Ovary (tissue), 9 donors: ENCODE results near the gene CABP4. TPM values are rescaled to one million over a fixed set of nuclear protein-coding genes. Genes with fewer than 3 reads are reported as not detected.

Experiments
- DNase-seq, 5 donors: peaks; one replicate each; pipeline ENCODE4 v3.0.0-alpha.2; 2019 to 2020
- H3K27ac ChIP-seq, 2 donors: fragments of 200-600 bp; one replicate each; pipeline versions ENCODE4 v1.5.1 to v1.8.0; 2019 to 2022
- H3K27me3 ChIP-seq: fragments of 200-600 bp; one replicate; pipeline ENCODE4 v1.8.0; 2022
- H3K36me3 ChIP-seq: fragments of 200-600 bp; sonication (generic); one replicate; pipeline ENCODE4 v1.5.1; 2019
- H3K4me1 ChIP-seq: one replicate; pipeline ENCODE4 v1.8.1; 2013; ENCODE audit warnings: mild to moderate bottlenecking, moderate library complexity; ENCODE audit not compliant: insufficient read depth
- H3K4me3 ChIP-seq: fragments of 200-600 bp; sonication (generic); one replicate; pipeline ENCODE4 v1.5.1; 2017
- H3K9me3 ChIP-seq, 2 donors: fragments of 200-600 bp in 1 of 2; sonication (generic) in 1 of 2; one replicate each; pipeline versions ENCODE4 v1.5.1 to v1.8.1; 2013 to 2019; ENCODE audit warnings: mild to moderate bottlenecking in 1 of 2, moderate library complexity in 1 of 2
- CTCF ChIP-seq, 3 donors: fragments of 450-650 bp in 2 of 3; fragments of 200-600 bp in 1 of 3; IDR thresholded peaks; one replicate each; pipeline versions ENCODE4 v1.5.1 to v1.8.0; 2016 to 2022; ENCODE audit warnings: antibody characterized with exemption in 3 of 3, mild to moderate bottlenecking in 1 of 3
- EP300 ChIP-seq: sonication (generic); formaldehyde crosslinking; IDR thresholded peaks from one replicate; pipeline ENCODE4 v1.6.1; 2017; ENCODE audit warnings: antibody characterized with exemption
- POLR2A ChIP-seq: fragments of 450-650 bp; IDR thresholded peaks from one replicate; pipeline ENCODE4 v1.6.1; 2017; ENCODE audit warnings: antibody characterized with exemption, mild to moderate bottlenecking, moderate library complexity
- WGBS, 3 donors: extraction: QIAGEN DNeasy Blood & Tissue Kit in 1 of 3; methylation state at CpG; one replicate each; pipeline versions ENCODE4 v1.1.5 to v1.1.7; 2013 to 2017; 5-methylcytosine and 5-hydroxymethylcytosine counted together
- intact Hi-C, 4 donors: fragments of 100-400 bp; cut with DNase I; formaldehyde crosslinking; loops; one replicate each; pipeline versions ENCODE4 v1.11.0 to v1.15.1; 2022 to 2023
- microRNA-seq, 3 donors: library from miRNA; unstranded; fragments of <30 nt; microRNA quantifications; one replicate each; pipeline versions ENCODE4 to v1.2.0, GENCODE V29; 2019 to 2020
- polyA plus RNA-seq, 2 donors: library from polyadenylated mRNA; stranded (reverse); fragments of 200-250 nt in 1 of 2; fragments of 350-450 nt in 1 of 2; fragmentation: Illumina TruSeq in 1 of 2; extraction: RNeasy Lipid Tissue Mini Kit (QIAGEN cat#74804) in 1 of 2; gene quantifications; one replicate each; pipeline ENCODE4 v1.2.3, GENCODE V29; 2013 to 2014
- small RNA-seq: library from RNA; depleted of rRNA; stranded (forward); fragments of <200 nt; gene quantifications from one replicate; pipeline ENCODE3, GENCODE V24; 2016
- total RNA-seq, 7 donors: library from RNA; depleted of rRNA in 2 of 7; stranded (reverse); fragments of >200 nt in 2 of 7; fragmentation: NEBNext Ultra II Directional in 3 of 7; extraction: Animal tissue kit (Norgen Biotek cat#: 25700) in 3 of 7; gene quantifications; one replicate each; pipeline versions ENCODE4 v1.1.0 to v1.2.4, GENCODE V29; 2016 to 2023
- donor health status: DM: no; HTN: no; CAD: no; lungs with moderate emphysema.
- donor health status: DM: no; HTN: no; CAD: no.
- donor health status: Bipolar disorder and iron deficiency.
- donor health status: DM: yes; HTN: yes; CAD: no.
- donor health status: DM: no; HTN: no; CAD: no.
- donor health status: DM: yes; HTN: yes; CAD: no.

Gene CABP4
- total and polyA plus RNA-seq, 9 donors: 0.13 to 2.1 (median 1.0) TPM; not detected in 1

GRCh38 chr11:67510023-67510345, 54.8 kb downstream of the CABP4 start:
- 32 to 41% (median 35%) methylated on average over 3 of the region's 3 CpGs for WGBS, 3 donors
- TF ChIP-seq CTCF (IDR thresholded peaks at IDR 0.05): no peak
- TF ChIP-seq EP300: no peak
- no peak for TF ChIP-seq POLR2A

More at GRCh38 chr11:67510023-67510345, 54.8 kb downstream of the CABP4 start:
- Histone ChIP-seq H3K27ac (no peak overlapping the region), H3K36me3 (no peaks in the 10 kb centered on the region), H3K9me3 (no peaks in the 10 kb centered on the region), H3K4me3 (no peak overlapping the region), H3K4me1 (peaks cover 8% of the 10 kb centered on the region), H3K27me3 (no peaks in the 10 kb centered on the region)
- DNase-seq: no peak
- intact Hi-C loops: no loop called here

Small RNAs within 50 kb of the gene (microRNA-seq; reads per million reads assigned to microRNA genes)
- 0 to 1.4 (median 0.38) reads per million in 3 donors for gene MIR6752

Small RNAs within 50 kb of the gene (small RNA-seq; reads per million reads assigned to genes)
- 0.15 reads per million for gene MIR6752

Other genes with a start within 250 kb of the CABP4 start
- gene GRK2, start 188.9 kb upstream of the CABP4 start, total RNA-seq: 10 to 100 TPM; 24.8 to 58.1 (median 49.0) TPM
- 10 to 100 TPM; 21.5 to 39.3 TPM for gene GRK2, start 188.9 kb upstream of the CABP4 start, polyA plus RNA-seq
- gene ANKRD13D, start 166.1 kb upstream of the CABP4 start, total RNA-seq: 10 to 100 TPM; 35.6 to 60.9 (median 44.6) TPM
- gene ANKRD13D, start 166.1 kb upstream of the CABP4 start, polyA plus RNA-seq: 10 to 100 TPM in 1 of 2 donors, 1 to 10 TPM in 1; 5.6 to 29.3 TPM
- gene SSH3, start 151.8 kb upstream of the CABP4 start, total RNA-seq: 10 to 100 TPM; 37.9 to 69.9 (median 52.1) TPM
- 10 to 100 TPM; 18.1 to 32.1 TPM for gene SSH3, start 151.8 kb upstream of the CABP4 start, polyA plus RNA-seq
- gene POLD4, start 101.8 kb upstream of the CABP4 start, total RNA-seq: 10 to 100 TPM; 22.6 to 57.7 (median 47.2) TPM
- 10 to 100 TPM; 12.5 to 87.8 TPM for gene POLD4, start 101.8 kb upstream of the CABP4 start, polyA plus RNA-seq
- 10 to 100 TPM in 1 of 7 donors, 1 to 10 TPM in 6; 3.4 to 22.9 (median 5.0) TPM for gene CLCF1, start 81.8 kb upstream of the CABP4 start, total RNA-seq
- 1 to 10 TPM; 2.5 to 9.6 TPM for gene CLCF1, start 81.8 kb upstream of the CABP4 start, polyA plus RNA-seq
- 10 to 100 TPM; 13.9 to 51.7 (median 23.5) TPM for gene RAD9A, start 63.4 kb upstream of the CABP4 start, total RNA-seq
- gene RAD9A, start 63.4 kb upstream of the CABP4 start, polyA plus RNA-seq: 10 to 100 TPM in 1 of 2 donors, 1 to 10 TPM in 1; 3.1 to 20.3 TPM
- 10 to 100 TPM; 32.2 to 86.9 (median 55.5) TPM for gene PPP1CA, start 53.5 kb upstream of the CABP4 start, total RNA-seq
- gene PPP1CA, start 53.5 kb upstream of the CABP4 start, polyA plus RNA-seq: 10 to 100 TPM; 43.7 to 54.9 TPM
- 1 to 10 TPM in 3 of 7 donors, under 1 TPM in 4; 0.15 to 2.0 (median 1.00) TPM for gene TBC1D10C, start 51.3 kb upstream of the CABP4 start, total RNA-seq
- 1 to 10 TPM in 1 of 2 donors, under 1 TPM in 1; 0.32 to 1.6 TPM for gene TBC1D10C, start 51.3 kb upstream of the CABP4 start, polyA plus RNA-seq
- 10 to 100 TPM in 1 of 7 donors, 1 to 10 TPM in 1, under 1 TPM in 5; 0.12 to 13.2 (median 0.66) TPM for gene CARNS1, start 39.7 kb upstream of the CABP4 start, total RNA-seq
- under 1 TPM; 0.45 to 0.58 TPM for gene CARNS1, start 39.7 kb upstream of the CABP4 start, polyA plus RNA-seq
- 10 to 100 TPM; 24.8 to 38.6 (median 33.1) TPM for gene RPS6KB2, start 26.9 kb upstream of the CABP4 start, total RNA-seq
- 10 to 100 TPM; 10.4 to 38.2 TPM for gene RPS6KB2, start 26.9 kb upstream of the CABP4 start, polyA plus RNA-seq
- 10 to 100 TPM in 1 of 7 donors, 1 to 10 TPM in 6; 2.4 to 10.7 (median 3.2) TPM for gene PTPRCAP, start 17.7 kb upstream of the CABP4 start, total RNA-seq
- 1 to 10 TPM in 1 of 2 donors, not detected in 1; 7.2 TPM for gene PTPRCAP, start 17.7 kb upstream of the CABP4 start, polyA plus RNA-seq
- gene CORO1B, start 11.9 kb upstream of the CABP4 start, total RNA-seq: 10 to 100 TPM; 31.1 to 80.5 (median 60.8) TPM
- 10 to 100 TPM in 1 of 2 donors, 1 to 10 TPM in 1; 2.8 to 74.3 TPM for gene CORO1B, start 11.9 kb upstream of the CABP4 start, polyA plus RNA-seq
- under 1 TPM in 1 of 7 donors, not detected in 6; 0.15 TPM for gene GPR152, start 2.6 kb upstream of the CABP4 start, total RNA-seq
- not detected for gene GPR152, start 2.6 kb upstream of the CABP4 start, polyA plus RNA-seq
- gene TMEM134, start 13.9 kb downstream of the CABP4 start, total RNA-seq: 10 to 100 TPM; 37.6 to 69.8 (median 44.8) TPM
- gene TMEM134, start 13.9 kb downstream of the CABP4 start, polyA plus RNA-seq: 10 to 100 TPM in 1 of 2 donors, 1 to 10 TPM in 1; 2.7 to 44.3 TPM
- gene AIP, start 27.7 kb downstream of the CABP4 start, total RNA-seq: 100 to 1,000 TPM in 1 of 7 donors, 10 to 100 TPM in 6; 49.1 to 103 (median 65.4) TPM
- gene AIP, start 27.7 kb downstream of the CABP4 start, polyA plus RNA-seq: 100 to 1,000 TPM in 1 of 2 donors, 10 to 100 TPM in 1; 33.5 to 114 TPM
- 10 to 100 TPM in 3 of 7 donors, 1 to 10 TPM in 4; 3.1 to 77.2 (median 9.5) TPM for gene PITPNM1, start 50.0 kb downstream of the CABP4 start, total RNA-seq
- gene PITPNM1, start 50.0 kb downstream of the CABP4 start, polyA plus RNA-seq: 1 to 10 TPM; 5.3 to 6.1 TPM
- gene CDK2AP2, start 52.8 kb downstream of the CABP4 start, total RNA-seq: 10 to 100 TPM; 15.8 to 66.1 (median 34.6) TPM
- 10 to 100 TPM in 1 of 2 donors, 1 to 10 TPM in 1; 3.8 to 35.9 TPM for gene CDK2AP2, start 52.8 kb downstream of the CABP4 start, polyA plus RNA-seq
- gene CABP2, start 68.1 kb downstream of the CABP4 start, total RNA-seq: not detected
- not detected for gene CABP2, start 68.1 kb downstream of the CABP4 start, polyA plus RNA-seq
- 1,000 to 10,000 TPM in 1 of 7 donors, 100 to 1,000 TPM in 6; 358 to 1,321 (median 474) TPM for gene GSTP1, start 128.5 kb downstream of the CABP4 start, total RNA-seq
- gene GSTP1, start 128.5 kb downstream of the CABP4 start, polyA plus RNA-seq: 100 to 1,000 TPM; 189 to 444 TPM
- gene NDUFV1, start 151.6 kb downstream of the CABP4 start, total RNA-seq: 100 to 1,000 TPM; 143 to 184 (median 169) TPM
- 100 to 1,000 TPM in 1 of 2 donors, 10 to 100 TPM in 1; 47.7 to 133 TPM for gene NDUFV1, start 151.6 kb downstream of the CABP4 start, polyA plus RNA-seq
- 10 to 100 TPM in 1 of 7 donors, 1 to 10 TPM in 6; 5.0 to 10.5 (median 8.1) TPM for gene NUDT8, start 174.6 kb downstream of the CABP4 start, total RNA-seq
- gene NUDT8, start 174.6 kb downstream of the CABP4 start, polyA plus RNA-seq: 1 to 10 TPM in 1 of 2 donors, not detected in 1; 5.7 TPM
- gene TBX10, start 184.4 kb downstream of the CABP4 start, total RNA-seq: not detected
- gene TBX10, start 184.4 kb downstream of the CABP4 start, polyA plus RNA-seq: not detected
- gene ACY3, start 195.4 kb downstream of the CABP4 start, total RNA-seq: under 1 TPM in 2 of 7 donors, not detected in 5; 0.24 to 0.25 TPM
- under 1 TPM in 1 of 2 donors, not detected in 1; 0.07 TPM for gene ACY3, start 195.4 kb downstream of the CABP4 start, polyA plus RNA-seq
- under 1 TPM in 4 of 7 donors, not detected in 3; 0.15 to 0.57 (median 0.27) TPM for gene ALDH3B2, start 219.3 kb downstream of the CABP4 start, total RNA-seq
- not detected for gene ALDH3B2, start 219.3 kb downstream of the CABP4 start, polyA plus RNA-seq